Measurements from ENCODE around the gene DRC3.

GRCh38 chr17:18008496-18009268 is 36.0 kb downstream of the DRC3 start:
- TF ChIP-seq CTCF (conservative IDR thresholded peaks at IDR 0.05; ENCODE audit: low read depth, low read length) (no peak), EZH2 (IDR thresholded peaks at IDR 0.05; ENCODE audit: borderline replicate concordance, low read depth, low read length, poor library complexity, severe bottlenecking) (no peak)
